AG04450 (cell line): ENCODE results near the gene GABBR2. TPM values are rescaled to one million over a fixed set of nuclear protein-coding genes. Genes with fewer than 3 reads are reported as not detected.
"Not testable (repeated sequence)": the region's sequence is repeated elsewhere in the genome, so short reads cannot be mapped to it uniquely, and the experiment has no call there.

Experiments used
- CTCF ChIA-PET: fragments of 300-600, 350-600 bp; formaldehyde crosslinking; extraction: SDS; loops from one replicate; lab custom pipeline; 2022; ENCODE audit warnings: antibody characterized with exemption, inconsistent platforms; lab: Charles Lee
- POLR2A ChIA-PET: fragments of 350-600 bp; formaldehyde crosslinking; extraction: SDS; loops from one replicate; lab custom pipeline; 2021; ENCODE audit warnings: antibody characterized with exemption, inconsistent platforms; lab: Yijun Ruan, JAX
- DNase-seq: peaks from one replicate; pipeline ENCODE4 v3.0.0-alpha.2; 2011; ENCODE audit warnings: low read depth, low spot score
- H3K27ac ChIP-seq: one replicate; pipeline ENCODE4 v1.5.1; 2012; ENCODE audit warnings: low read depth, low read length, control low read depth
- H3K27me3 ChIP-seq: one replicate; pipeline ENCODE4 v1.6.0; 2012; ENCODE audit warnings: low read length; ENCODE audit not compliant: control insufficient read depth, insufficient read depth
- H3K4me3 ChIP-seq: 2 replicates; pipeline ENCODE4 v1.5.1; 2011; ENCODE audit warnings: mild to moderate bottlenecking, low read depth, low read length, control low read depth
- H3K9me3 ChIP-seq: 2 replicates; pipeline ENCODE4 v1.5.1; 2012; ENCODE audit warnings: low read length; ENCODE audit not compliant: control insufficient read depth, insufficient read depth
- CTCF ChIP-seq: IDR thresholded peaks from 2 replicates; pipeline ENCODE4 v1.5.1; 2011; ENCODE audit warnings: low read depth, low read length, control low read depth, inconsistent platforms
- polyA plus RNA-seq: library from polyadenylated mRNA; depleted of rRNA; stranded (reverse); fragments of >200 nt; gene quantifications from 2 replicates; pipeline ENCODE4 v1.2.3, GENCODE V29; 2011

The GABBR2 gene
- polyA plus RNA-seq, 1 experiment = 2.4 TPM

- peak overlapping the region; percentile 77 for H3K27ac ChIP-seq
- ChIA-PET CTCF (no interaction called here), POLR2A (no interaction called here)
- H3K9me3 ChIP-seq = no peaks in the 10 kb centered on the region
- no peaks in the 10 kb centered on the region for H3K27me3 ChIP-seq
- H3K4me3 ChIP-seq = no peak overlapping the region
- no peak for DNase-seq
- no peak for TF ChIP-seq CTCF
Observed at GRCh38 chr9:98502311-98502975, 206.3 kb downstream of the GABBR2 start.

- Histone ChIP-seq H3K27me3 (no peaks in the 10 kb centered on the region), H3K9me3 (no peaks in the 10 kb centered on the region), H3K4me3 (no peak overlapping the region), H3K27ac (no peak overlapping the region)
- ChIA-PET CTCF (interaction anchor here (0.6 kb wide), 1 partner anchor 274 kb away, joined by 3 read pairs; no protein-coding TSS in a partner anchor), POLR2A (no interaction called here)
- no peak for DNase-seq
- no peak for TF ChIP-seq CTCF
Observed at GRCh38 chr9:98501819-98502218, 206.9 kb downstream of the GABBR2 start.

GRCh38 chr9:98501259-98501658, 207.5 kb downstream of the GABBR2 start:
- DNase-seq, H3K4me3 ChIP-seq, H3K9me3 ChIP-seq, POLR2A ChIA-PET, H3K27ac ChIP-seq, H3K27me3 ChIP-seq: not testable (repeated sequence)
- CTCF ChIA-PET = interaction anchor here (0.6 kb wide), 2 partner anchors 91 to 275 kb away, joined by 3 read pairs; no protein-coding TSS in a partner anchor

- ChIA-PET POLR2A (no interaction called here), CTCF (interaction anchor here (0.6 kb wide), 1 partner anchor 90 kb away, joined by 3 read pairs; no protein-coding TSS in a partner anchor)
- no peak for TF ChIP-seq CTCF
- Histone ChIP-seq H3K9me3 (no peaks in the 10 kb centered on the region), H3K4me3 (no peak overlapping the region), H3K27me3 (no peaks in the 10 kb centered on the region), H3K27ac (no peak overlapping the region)
- no peak for DNase-seq
Observed at GRCh38 chr9:98500337-98500919, 208.3 kb downstream of the GABBR2 start.

GRCh38 chr9:98495530-98495929, 213.2 kb downstream of the GABBR2 start:
- POLR2A ChIA-PET = no interaction called here
- CTCF ChIA-PET = no interaction called here
- TF ChIP-seq CTCF = no peak
- no peaks in the 10 kb centered on the region for H3K27me3 ChIP-seq
- H3K4me3 ChIP-seq = no peak overlapping the region
- DNase-seq = no peak
- no peaks in the 10 kb centered on the region for H3K9me3 ChIP-seq
- H3K27ac ChIP-seq = no peak overlapping the region
